Stimulated activated CD4-positive, alpha-beta T cell treated with anti-CD3 and anti-CD28 coated beads, Interleukin-2, amount 100 ng/mL, for 4 hours (primary cell): ENCODE data around the gene PDGFB.

Experiments used
- DNase-seq: peaks from one replicate; pipeline ENCODE4 v3.0.0-alpha.2; 2020; ENCODE audit warnings: low read depth

Gene PDGFB

DNA sequence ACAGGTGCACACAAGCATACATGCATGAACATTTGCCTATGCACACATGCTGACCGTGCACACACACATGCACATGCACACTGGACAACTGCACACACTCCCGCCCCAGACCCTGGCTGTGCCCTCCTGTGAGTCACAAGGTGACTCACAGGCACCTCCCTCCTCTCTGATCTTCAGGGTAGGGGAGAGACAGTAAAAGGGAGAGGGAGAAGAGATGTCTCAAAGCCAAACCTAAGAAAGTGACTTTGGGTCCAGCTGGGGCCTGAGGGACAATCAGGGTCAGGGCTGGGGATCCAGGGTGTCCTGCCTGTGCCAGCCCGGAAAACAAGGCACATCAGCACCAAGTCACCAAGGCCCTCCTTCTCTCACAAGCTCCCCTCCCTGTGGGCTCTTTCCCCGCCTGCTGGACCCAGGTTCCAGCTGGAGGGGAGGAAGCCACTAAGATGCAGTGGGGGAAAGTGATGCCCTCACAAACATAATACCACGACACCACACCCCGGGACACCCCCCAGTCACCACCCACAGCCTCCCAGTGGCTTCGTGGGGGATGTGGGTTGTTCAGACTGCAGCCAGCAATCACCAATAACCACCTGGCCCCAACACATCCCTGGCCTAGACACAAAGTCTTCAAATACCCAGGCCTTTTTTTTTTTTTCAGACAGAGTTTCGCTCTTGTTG, 39.3 kb downstream of the PDGFB start:
- DNase-seq = no peak

DNA sequence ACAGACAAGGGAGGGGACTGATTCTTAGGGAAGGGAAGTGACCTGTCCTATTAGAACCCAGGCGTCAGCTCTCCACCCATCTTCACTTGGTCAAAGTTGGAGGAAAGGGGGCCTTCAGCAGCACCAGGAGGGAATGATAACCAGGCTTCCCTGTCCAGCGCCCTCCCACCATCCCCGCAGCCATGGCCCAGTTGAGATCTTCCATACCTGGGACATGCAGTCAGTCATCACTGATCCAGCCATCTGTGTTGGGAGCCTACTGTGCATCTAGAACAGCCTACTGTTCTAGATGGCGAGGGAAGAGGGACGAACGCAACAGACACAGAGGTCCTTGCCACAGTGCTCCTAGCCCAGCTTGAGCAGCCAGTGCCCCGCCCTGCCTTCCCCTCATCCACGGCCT, 40.6 kb downstream of the PDGFB start:
- no peak for DNase-seq

DNA sequence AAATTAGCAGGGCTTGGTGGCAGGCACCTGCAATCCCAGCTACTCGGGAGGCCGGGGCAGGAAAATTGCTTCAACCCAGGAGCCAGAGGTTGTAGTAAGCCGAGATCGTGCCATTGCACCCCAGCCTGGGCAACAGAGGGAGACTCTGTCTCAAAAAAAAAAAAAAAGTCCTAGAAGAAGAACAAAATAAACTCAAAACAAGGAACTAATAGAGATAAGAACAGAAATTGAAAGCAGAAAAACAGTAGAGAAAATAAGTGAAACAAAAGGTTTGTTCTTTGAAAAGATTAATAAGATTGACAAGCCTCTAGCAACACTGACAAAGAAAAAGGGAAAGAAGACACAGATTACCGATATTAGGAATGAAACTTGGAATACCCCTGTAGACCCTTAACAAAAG, 47.2 kb downstream of the PDGFB start:
- DNase-seq = no peak

DNA sequence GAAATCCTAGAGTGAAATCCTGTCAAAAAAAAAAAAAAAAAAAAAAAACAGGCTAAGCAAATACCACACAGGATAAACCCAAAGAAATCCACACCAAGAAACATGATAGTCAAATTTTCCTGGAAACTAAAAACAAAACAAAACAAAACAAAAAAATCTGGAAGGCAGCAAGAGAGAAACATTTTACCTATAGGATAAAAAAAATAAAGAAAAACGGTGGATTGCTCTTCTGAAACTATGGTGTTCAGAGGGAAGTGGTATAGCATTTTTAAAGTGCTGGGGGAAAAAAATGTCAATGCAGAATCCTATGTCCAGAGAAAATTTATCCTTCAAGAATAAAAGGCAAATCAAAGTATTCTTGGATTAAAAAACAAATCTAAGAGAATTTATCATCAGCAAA, 50.7 kb downstream of the PDGFB start:
- DNase-seq = no peak

DNA sequence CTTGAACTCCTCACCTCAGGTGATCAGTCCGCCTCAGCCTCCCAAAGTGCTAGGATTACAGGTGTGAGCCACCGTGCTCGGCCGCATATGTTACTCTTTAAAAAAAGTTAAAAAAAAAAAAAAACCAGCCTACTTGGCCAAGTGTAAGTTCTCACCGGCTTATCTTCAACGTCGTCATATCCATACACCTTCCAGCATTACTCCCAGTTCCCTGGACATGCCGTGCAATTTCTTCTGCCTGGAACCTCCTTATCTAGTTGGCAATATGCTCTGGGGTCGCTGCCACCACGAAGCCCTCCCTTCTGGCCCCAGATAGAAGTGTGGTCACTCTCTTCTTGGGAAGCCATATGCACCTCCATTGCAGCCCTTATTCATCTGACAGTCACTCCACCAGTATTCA, 56.0 kb downstream of the PDGFB start:
- DNase-seq = no peak

DNA sequence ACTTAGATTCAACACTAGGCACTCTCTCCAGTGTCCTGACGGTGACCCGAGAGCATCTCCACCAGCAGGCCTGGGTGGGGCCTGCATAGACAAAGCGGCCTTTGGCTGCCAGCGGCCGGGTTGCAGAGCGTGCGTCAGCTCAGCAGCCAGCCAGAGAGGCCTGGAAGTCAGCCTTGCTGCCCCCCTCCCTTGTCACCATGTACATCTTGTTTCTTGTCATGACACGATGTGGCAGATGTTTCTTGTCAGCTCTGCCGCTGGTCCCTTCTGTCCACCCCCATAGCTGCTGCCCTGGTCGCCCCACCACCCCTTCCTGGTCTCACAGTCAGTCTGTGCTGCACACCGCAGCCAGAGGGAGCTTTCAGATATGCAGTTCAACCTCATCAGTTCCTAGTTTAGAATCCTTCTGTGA, 59.2 kb downstream of the PDGFB start:
- no peak for DNase-seq

DNA sequence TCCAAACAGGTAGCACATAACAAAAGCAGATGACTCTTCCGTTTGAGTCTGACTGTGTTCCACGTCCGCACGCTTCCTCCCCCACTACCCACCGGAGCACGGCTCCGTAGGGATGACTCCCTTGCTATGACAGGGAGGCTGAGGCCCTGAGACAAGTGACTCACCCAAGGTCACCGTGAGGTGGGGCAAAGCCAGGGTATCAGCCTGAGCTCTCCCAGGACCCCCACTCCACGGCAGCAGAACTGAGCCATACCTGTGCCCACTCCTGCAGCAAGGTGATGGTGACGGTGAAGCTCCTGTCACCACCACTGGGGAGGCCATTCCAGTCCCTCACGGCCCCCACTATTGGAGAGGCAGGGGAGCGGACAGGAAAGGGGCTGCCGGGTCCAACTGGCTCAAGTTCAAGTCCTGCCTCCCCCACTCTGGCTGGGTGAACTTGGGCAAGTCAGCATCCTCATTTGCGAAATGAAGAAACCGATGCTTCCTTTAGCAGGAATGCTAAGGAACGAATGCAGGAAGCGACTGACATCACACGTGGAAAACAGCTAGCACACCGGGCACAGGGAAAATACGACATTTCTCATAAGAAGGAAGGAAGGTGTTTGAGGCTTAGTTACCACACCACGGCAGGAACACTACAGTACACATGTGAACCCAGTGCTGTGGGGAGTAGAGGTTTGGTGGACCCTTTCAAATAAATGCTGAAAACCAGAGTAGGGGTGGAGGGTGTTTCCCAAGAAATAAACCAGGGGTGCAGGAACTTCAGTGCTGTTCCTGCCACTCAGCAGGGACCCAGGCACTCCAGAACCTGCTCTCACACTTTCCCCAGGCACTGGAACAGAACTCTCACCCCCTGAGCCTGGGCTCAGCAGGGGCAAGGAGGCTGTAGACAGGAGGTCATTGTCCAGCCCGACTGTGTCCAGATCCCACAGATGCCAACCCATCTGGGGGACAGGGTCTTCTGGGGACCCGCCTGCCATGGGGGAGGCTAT, 59.9 kb downstream of the PDGFB start:
- DNase-seq = no peak

DNA sequence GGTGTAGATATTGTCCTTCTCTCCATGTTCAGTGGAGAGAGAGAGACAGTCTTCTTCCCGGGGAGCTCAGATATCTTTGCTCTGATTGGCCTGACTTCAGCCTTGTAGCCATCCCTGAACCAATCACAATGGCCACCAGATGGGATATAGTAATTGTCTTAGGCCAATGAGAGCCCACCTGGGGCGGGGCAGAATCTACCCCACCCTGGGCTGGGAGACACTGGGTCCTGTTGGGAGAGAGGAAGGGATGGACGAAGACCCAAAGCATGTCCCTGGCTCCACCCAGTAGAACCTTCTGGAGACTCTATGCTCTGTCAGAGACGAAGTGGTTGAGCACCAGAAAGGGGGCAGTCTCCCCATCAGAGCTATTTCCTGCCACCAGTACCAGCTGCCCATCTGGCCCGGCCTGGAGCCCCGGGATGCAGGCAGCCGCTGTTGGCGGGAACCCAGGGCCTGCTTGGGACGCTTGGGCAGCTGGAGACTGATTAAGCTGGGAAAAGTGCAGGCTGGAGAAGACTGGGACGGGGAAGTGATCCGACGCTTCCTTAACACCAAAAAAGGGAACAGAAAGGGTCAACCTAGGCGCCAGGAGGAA, 60.7 kb downstream of the PDGFB start:
- no peak for DNase-seq

DNA sequence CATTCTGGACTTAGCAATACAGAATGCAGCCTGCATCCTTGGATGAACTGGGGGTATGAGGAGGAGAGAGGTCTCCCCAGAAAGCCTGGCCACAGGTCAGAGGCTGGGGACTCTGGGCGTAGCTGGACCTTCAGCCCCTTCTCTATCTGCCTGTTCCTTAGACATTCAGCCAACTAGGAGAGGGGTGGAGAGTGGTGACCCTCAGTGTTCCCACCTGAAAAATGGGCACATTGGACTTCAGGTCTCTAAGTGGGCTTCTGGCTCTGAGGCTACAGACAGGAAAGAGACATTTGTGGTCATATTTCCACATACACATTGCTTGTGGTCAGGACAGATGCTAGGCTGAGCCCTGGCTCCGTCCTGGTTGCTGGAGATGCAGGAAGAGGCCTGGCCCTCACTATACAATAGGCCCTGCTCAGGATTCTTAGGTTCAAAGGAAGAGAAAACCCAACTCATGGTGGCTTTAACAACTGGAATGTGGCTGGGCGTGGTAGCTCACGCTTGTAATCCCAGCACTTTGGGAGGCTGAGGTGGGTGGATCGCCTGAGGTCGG, 62.2 kb downstream of the PDGFB start:
- no peak for DNase-seq

DNA sequence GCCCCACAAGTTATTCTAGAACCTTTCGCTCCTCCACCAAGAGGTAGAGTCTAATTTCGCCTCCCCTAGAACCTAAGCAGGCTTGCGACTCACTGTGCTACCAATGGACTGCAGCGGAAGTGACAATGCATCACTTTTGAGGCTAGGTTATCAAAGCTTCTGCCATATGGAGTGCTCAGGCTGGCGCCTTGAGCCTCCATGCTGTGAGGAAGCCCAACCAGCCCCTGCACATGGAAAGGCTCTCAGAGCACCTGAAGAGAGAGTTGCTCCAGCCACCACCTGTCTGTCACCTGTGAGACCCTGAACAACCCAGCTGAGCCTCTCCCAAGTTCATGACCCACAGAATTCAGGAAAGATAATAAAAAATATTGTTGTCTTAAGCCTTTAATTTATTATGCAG, 63.0 kb downstream of the PDGFB start:
- DNase-seq = no peak

DNA sequence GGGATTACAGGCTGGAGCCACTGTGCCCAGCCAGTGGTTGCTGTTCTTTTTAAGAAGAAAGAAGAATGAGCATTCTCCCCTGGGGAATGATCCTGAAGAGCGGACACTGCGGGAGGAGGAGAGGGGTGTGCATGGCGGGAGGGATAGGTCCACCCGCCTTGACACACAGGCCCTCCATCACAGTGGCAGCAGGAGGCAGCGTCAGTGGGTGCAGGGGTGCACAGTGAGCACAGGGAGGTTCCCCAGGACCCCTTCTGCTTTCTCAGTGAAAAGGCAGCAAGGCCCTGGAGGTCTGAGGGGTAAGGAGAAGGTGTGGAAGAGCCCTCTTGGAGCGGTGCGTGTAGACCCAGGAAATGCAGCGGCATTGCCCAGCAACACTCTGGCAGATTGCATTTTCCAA, 63.4 kb downstream of the PDGFB start:
- no peak for DNase-seq

DNA sequence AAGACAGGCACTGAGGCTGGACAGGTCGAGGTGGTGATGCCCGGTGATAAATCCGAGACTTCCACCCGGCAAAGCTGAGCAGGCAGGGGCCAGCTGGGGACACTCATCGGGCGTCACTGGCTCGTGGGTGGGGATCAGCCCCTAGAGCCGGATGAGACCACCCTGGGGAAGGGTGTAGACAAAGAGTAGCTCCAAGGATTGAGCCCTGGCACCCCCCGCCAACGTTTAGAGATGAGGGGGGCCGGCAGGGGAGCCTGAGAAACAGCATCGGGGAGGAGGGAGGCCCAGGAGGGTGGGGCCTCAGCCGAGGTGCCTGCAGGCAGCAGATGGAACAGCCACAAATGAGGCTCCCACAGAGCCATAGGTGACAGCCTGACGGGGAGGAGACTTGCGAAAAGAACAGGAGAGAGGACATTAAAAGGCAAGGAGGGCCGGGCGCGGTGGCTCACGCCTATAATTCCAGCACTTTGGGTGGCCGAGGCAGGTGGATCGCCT, 64.9 kb downstream of the PDGFB start:
- DNase-seq = no peak

DNA sequence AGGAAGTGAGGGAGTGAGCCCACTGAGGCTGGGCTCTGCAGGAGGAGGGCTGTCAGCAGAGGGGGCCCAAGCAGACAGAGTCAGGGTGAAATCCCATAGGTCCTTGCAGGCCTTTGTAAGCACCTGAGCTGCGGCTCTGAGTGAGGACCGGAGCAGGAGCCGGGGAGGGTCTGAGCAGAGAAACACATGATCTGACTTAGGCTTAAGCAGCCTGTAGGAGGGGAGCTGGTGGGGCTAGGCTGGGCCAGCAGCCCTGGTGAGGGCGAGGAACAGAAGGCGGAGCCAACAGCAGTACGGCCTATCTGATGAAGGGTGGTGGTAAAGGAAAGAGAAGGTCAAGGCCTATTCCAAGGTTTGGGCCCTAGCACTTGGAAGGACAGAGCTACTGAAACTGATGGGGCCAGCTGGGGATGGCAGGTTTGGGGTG, 65.4 kb downstream of the PDGFB start:
- DNase-seq = no peak

DNA sequence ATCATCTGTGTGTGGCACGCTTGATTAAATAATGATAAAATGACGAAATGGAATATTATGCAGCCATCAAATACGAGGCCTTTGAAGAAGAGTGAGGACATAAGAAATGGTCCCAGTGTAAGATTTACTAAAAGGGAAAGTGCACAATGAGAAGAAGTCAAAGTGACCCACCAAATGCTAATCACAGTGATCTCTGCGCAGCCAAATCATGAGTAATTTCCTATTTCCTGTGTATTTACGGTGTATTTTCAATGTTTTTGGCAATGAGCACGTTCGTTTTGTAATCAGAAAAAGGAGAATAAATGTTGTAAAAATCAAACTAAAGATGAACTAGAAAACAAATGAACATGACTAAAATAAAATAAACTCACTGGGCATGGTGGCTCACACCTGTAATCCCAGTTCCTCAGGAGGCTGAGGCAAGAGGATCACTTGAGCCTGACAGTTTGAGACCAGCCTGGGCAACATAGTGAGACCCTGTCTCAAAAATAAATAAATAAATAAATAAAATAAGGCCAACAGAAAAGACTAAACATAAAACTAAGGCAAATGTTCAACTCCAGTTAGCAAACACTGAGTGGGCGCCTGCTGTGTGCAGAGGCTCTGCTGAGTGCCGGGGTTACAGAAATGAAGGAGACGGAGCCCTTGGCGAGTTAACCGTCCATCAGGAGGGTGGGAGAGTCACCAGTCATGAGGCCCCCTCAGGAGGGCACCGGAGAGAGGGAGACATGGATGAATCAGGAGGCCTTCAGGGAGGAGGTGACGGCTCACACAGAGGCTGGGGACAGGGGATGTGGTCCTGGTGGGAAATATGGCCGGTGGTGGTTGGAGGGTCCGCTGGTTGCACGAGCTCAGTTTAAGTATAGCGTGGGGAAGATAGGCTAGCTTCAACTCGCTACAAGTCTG, 66.3 kb downstream of the PDGFB start:
- DNase-seq = no peak

DNA sequence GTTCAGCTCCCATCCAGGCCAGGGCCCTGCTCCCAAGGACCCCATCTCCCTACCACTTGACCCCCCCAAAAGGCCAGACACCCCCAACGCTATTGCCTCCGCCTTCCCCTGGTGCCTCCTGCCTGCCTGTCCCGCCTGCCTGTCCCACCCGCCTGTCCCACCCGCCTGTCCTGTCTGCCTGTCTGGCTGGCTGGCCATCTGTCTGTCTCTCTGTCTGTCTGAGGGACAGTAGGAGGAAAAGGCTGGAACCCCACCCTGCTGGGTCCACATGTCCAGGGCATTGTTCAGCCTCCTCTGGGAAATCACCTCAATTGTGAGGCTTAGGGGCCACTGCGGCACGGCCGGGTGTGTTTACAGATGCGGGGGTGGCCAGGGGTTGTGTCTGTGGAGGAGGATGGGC, 67.0 kb downstream of the PDGFB start:
- no peak for DNase-seq

DNA sequence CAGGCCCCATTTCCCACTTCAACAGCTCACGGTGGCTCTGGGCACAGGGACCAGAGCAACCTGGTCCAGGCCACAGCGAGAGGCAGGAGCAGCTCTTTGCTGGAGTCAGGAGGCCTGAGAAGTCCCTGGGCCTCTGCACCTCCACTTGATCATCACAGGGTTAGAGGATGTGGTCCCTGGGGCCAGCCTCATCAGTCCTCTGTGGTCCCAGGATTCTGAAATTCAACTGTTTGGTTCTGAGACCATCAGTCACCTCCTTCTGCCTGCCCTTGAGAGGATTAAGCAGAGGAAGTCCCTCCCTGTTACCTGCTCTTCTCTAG, 67.4 kb downstream of the PDGFB start:
- no peak for DNase-seq

DNA sequence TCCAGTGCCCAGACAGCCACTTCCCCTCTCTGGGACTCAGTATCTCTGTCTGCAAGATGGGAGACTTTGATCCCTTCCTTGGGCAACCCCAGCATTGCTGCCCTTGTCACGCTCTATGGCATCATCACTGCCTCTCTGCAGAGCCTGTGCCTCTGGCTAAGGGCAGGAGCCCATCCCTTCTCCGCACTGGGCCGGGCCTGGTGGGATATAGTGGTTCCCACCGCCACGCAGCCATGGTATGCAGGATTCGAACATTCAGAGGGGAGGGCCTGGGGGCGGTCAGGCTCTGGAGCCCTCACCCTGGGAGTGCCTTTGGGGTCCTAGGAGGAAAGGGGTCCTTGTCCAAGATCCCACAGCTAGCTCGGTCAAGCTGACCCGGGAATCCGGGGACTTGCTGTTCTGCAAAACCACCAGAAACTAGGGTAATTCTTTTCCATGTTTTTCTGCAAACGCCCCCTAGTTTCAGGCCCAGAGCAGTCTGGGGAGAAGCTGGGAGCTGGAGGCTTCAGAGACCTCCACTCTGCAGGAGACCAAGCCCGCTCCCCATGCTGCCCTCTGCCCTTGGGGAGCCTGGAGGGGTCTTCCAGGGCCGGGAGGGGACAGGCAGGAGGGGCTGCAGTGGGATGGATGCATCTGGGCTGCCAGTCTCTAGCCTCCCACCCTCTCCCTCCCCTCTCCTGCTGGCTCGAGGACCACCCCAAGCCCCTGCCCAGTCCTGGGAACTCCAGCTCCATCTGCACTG, 67.9 kb downstream of the PDGFB start:
- no peak for DNase-seq

DNA sequence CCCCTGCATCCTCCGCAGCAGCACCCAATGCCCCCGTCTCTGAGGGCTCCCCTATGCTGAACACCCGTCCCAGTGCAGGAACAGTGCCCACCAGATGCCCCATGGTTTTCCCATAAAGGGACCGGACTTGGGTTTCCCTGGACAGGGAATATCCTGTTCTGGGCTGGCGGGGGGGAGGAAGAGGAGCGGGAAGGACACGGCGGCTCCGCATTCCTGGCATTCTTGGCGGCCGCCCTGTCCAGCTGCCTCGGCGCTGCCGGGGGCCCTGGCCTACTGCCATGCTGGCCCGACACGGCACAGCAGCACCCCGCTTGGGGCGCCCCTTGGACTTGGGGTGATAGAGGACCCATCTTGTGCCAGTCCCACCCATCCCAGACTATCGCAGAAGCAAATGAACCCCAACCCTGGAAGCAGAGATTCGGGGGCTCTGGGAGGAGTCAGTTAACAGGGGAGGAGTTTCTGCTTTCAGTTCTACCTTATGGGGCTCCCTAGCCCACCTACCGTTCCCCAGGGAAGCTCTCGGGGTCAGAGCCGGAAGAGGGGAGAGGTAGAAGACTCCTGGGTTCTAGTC, 68.6 kb downstream of the PDGFB start:
- no peak for DNase-seq

DNA sequence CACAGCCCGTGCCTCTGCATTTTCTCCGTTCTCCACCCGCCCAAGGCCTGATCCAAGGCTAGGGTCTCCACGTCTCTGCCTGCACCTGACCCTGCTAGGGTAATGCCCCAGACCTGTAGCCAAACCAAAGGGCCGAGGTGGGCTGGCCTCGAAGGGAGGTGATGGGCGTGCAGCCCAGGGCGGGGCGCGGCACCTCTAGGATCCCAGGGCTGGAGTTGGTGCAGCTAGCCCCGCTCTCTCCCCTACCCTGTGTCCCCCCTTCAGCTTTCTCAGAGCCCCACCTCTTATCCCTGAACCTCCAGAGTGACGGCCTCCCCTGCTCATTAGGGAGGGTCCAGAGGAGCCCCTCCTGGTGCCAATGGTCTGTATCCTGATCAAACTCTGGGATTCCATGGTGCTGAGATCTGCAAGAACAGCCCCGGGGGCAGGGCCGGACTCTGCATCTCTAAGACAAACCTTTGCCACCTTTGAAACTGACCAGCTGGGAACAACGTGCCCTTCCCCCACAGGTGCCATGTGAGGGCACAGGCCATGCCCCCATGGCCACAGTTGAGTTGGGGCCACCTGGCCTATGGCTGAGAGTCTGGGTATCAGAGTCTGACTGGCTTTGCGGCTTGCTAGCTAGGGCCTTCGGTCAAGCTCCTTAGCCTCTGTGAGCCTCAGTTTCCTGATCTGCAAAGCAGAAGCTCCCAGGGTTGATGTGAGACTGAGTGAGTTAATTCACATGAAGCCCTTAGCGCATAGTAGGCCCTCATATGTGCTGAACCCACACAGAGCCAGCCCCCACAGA, 69.2 kb downstream of the PDGFB start:
- DNase-seq = no peak
